Ovary (tissue), 3 donors: Measurements from ENCODE around the gene LIFR.

ENCODE experiments used
- EP300 ChIP-seq: sonication (generic); formaldehyde crosslinking; IDR thresholded peaks from one replicate; pipeline ENCODE4 v1.6.1; 2017; ENCODE audit warnings: antibody characterized with exemption
- POLR2A ChIP-seq: fragments of 450-650 bp; IDR thresholded peaks from one replicate; pipeline ENCODE4 v1.6.1; 2017; ENCODE audit warnings: antibody characterized with exemption, mild to moderate bottlenecking, moderate library complexity
- TF ChIP-seq, protein P1 (sequence below), 3 donors: fragments of 450-650 bp in 2 of 3; fragments of 200-600 bp in 1 of 3; IDR thresholded peaks; one replicate each; pipeline versions ENCODE4 v1.5.1 to v1.8.0; 2016 to 2022; ENCODE audit warnings: antibody characterized with exemption in 3 of 3, mild to moderate bottlenecking in 1 of 3
- donor health status: DM: no; HTN: no; CAD: no.

DNA sequence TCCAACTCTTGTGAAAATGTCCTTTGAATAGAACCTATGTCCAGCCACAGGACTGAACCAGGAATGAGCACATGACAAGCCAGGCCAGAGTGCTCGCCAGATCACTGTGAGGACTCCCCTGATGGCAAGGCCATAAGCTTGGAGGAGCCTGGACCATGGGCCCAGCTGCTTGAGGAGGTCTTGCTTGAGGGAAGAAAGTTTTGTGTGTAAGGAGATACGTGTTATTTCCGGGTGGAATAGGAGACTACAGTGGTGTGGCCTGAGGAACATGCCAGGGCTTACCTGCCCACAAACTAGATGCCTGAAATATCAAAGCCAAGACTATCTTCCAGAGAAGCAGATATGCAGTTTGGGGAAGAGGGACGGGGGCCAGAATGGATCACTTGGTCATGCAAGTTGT is 84.7 kb downstream of the LIFR start:
- TF ChIP-seq EP300 (no peak), POLR2A (no peak)
- TF ChIP-seq, protein P1, sequence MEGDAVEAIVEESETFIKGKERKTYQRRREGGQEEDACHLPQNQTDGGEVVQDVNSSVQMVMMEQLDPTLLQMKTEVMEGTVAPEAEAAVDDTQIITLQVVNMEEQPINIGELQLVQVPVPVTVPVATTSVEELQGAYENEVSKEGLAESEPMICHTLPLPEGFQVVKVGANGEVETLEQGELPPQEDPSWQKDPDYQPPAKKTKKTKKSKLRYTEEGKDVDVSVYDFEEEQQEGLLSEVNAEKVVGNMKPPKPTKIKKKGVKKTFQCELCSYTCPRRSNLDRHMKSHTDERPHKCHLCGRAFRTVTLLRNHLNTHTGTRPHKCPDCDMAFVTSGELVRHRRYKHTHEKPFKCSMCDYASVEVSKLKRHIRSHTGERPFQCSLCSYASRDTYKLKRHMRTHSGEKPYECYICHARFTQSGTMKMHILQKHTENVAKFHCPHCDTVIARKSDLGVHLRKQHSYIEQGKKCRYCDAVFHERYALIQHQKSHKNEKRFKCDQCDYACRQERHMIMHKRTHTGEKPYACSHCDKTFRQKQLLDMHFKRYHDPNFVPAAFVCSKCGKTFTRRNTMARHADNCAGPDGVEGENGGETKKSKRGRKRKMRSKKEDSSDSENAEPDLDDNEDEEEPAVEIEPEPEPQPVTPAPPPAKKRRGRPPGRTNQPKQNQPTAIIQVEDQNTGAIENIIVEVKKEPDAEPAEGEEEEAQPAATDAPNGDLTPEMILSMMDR (IDR thresholded peaks at IDR 0.05) = no peak
